Measurements from ENCODE around the gene SLC25A13. TPM values are rescaled to one million over a fixed set of nuclear protein-coding genes. Genes with fewer than 3 reads are reported as not detected.
A peak's percentile ranks its signal among the peaks of the same experiment; 100 is the strongest.

Gene SLC25A13
- total and polyA plus RNA-seq, 9 of the 15 experiments (the other 6 are each of a cell fraction or from before 2014, with no cell fraction given): 21.4 to 80.2 (median 58.7) TPM

DNA sequence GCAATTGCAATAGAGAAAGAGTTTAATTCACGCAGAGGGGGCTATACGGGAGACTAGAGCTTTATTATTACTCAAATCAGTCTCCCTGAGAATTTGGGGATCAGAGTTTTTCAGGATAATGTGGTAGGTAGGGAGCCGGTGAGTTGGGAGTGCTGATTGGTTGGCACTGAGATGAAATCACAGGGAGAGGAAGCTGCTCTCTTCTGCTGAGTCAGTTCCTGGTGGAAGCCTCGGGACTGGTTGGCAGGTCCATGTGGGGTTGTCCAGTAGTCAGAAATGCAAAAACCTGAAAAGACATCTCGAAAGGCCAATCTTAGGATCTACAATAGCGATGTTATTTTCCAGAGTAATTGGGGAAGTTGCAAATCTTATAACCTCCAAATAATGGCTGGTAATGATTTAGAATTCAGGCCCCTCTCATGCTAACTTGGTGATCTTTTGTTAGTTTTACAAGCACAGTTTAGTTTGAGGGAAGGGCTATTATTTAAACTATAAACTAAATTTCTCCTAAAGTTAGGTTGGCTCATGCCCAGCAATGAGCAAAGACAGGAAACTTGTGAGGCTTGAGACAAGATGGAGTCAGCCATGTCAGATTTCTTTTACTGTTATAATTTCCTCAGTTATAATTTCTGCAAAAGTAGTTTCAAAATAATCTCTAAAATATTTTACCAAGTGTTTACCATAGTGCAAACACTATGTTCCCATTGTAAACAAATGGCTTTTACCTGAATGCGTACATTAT lies 39.4 kb upstream of the SLC25A13 start (continued):
- TF ChIP-seq CC2D1A (IDR thresholded peaks at IDR 0.05) (0 out of 2 replicates have a peak, but pooled peaks have one; percentile 36), ZNF444 (CRISPR knock-in tag; IDR thresholded peaks at IDR 0.05) (peak; percentile 20; the same call in 1 of the 2 replicates), PYGO2 (tag; IDR thresholded peaks at IDR 0.05) (peak; percentile 47; the same call in 1 of the 2 replicates), ZNF668 (CRISPR knock-in tag; IDR thresholded peaks at IDR 0.05) (0 out of 2 replicates have a peak, but pooled peaks have one; percentile 32), BACH1 (tag; IDR thresholded peaks at IDR 0.05) (peak; percentile 82), GTF2A2 (tag; IDR thresholded peaks at IDR 0.05) (0 out of 2 replicates have a peak, but pooled peaks have one; percentile 65), HMGN3 (IDR thresholded peaks at IDR 0.05; ENCODE audit: borderline replicate concordance, extremely low read depth, insufficient read length, low read depth, low read length) (no peak), ZNF311 (CRISPR knock-in tag; IDR thresholded peaks at IDR 0.05) (peak; percentile 78; the same call in 1 of the 2 replicates), SMAD4 (CRISPR knock-in tag; conservative IDR thresholded peaks at IDR 0.05) (peak; percentile 64), ZNF316 (IDR thresholded peaks at IDR 0.05) (peak; percentile 92), NR2C2 (CRISPR knock-in tag; IDR thresholded peaks at IDR 0.05) (no peak), NR2C2 (tag; IDR thresholded peaks at IDR 0.05) (0 out of 2 replicates have a peak, but pooled peaks have one; percentile 21), MAFG (tag; conservative IDR thresholded peaks at IDR 0.05) (peak; percentile 66), TEAD1 (CRISPR knock-in tag; IDR thresholded peaks at IDR 0.05) (0 out of 4 replicates have a peak, but pooled peaks of 1 of the 2 experiments have one; percentile 32), ZFX (CRISPR knock-in tag; IDR thresholded peaks at IDR 0.05) (no peak), GABPA (tag; conservative IDR thresholded peaks at IDR 0.05; ENCODE audit: low read depth) (0 out of 2 replicates have a peak, but pooled peaks have one; percentile 29), ZNF239 (CRISPR knock-in tag; IDR thresholded peaks at IDR 0.05) (peak; percentile 52; the same call in 1 of the 2 replicates), HLTF (IDR thresholded peaks at IDR 0.05) (no peak)
- TF ChIP-seq, protein P1, sequence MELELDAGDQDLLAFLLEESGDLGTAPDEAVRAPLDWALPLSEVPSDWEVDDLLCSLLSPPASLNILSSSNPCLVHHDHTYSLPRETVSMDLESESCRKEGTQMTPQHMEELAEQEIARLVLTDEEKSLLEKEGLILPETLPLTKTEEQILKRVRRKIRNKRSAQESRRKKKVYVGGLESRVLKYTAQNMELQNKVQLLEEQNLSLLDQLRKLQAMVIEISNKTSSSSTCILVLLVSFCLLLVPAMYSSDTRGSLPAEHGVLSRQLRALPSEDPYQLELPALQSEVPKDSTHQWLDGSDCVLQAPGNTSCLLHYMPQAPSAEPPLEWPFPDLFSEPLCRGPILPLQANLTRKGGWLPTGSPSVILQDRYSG (tag; conservative IDR thresholded peaks at IDR 0.05; ENCODE audit: low read depth): 0 out of 2 replicates have a peak, but pooled peaks have one; percentile 23
- TF ChIP-seq, protein P2, sequence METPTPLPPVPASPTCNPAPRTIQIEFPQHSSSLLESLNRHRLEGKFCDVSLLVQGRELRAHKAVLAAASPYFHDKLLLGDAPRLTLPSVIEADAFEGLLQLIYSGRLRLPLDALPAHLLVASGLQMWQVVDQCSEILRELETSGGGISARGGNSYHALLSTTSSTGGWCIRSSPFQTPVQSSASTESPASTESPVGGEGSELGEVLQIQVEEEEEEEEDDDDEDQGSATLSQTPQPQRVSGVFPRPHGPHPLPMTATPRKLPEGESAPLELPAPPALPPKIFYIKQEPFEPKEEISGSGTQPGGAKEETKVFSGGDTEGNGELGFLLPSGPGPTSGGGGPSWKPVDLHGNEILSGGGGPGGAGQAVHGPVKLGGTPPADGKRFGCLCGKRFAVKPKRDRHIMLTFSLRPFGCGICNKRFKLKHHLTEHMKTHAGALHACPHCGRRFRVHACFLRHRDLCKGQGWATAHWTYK (CRISPR knock-in tag; IDR thresholded peaks at IDR 0.05): 0 out of 2 replicates have a peak, but pooled peaks have one; percentile 66
- TF ChIP-seq, protein P3, sequence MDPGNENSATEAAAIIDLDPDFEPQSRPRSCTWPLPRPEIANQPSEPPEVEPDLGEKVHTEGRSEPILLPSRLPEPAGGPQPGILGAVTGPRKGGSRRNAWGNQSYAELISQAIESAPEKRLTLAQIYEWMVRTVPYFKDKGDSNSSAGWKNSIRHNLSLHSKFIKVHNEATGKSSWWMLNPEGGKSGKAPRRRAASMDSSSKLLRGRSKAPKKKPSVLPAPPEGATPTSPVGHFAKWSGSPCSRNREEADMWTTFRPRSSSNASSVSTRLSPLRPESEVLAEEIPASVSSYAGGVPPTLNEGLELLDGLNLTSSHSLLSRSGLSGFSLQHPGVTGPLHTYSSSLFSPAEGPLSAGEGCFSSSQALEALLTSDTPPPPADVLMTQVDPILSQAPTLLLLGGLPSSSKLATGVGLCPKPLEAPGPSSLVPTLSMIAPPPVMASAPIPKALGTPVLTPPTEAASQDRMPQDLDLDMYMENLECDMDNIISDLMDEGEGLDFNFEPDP (CRISPR knock-in tag; IDR thresholded peaks at IDR 0.05): 0 out of 2 replicates have a peak, but pooled peaks have one; percentile 37
- TF ChIP-seq, protein P4, sequence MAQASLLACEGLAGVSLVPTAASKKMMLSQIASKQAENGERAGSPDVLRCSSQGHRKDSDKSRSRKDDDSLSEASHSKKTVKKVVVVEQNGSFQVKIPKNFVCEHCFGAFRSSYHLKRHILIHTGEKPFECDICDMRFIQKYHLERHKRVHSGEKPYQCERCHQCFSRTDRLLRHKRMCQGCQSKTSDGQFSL (CRISPR knock-in tag; IDR thresholded peaks at IDR 0.05): no peak
- TF ChIP-seq, protein P4 (tag; IDR thresholded peaks at IDR 0.05): peak in 1 of 2 experiments; percentile 71; a peak in 1 of 4 replicates

Measured in K562 (cell line).